ENCODE measurements around the gene LORICRIN. TPM values are rescaled to one million over a fixed set of nuclear protein-coding genes. Genes with fewer than 3 reads are reported as not detected.

Gene LORICRIN
- total and polyA plus RNA-seq, 4 donors = not detected

DNA sequence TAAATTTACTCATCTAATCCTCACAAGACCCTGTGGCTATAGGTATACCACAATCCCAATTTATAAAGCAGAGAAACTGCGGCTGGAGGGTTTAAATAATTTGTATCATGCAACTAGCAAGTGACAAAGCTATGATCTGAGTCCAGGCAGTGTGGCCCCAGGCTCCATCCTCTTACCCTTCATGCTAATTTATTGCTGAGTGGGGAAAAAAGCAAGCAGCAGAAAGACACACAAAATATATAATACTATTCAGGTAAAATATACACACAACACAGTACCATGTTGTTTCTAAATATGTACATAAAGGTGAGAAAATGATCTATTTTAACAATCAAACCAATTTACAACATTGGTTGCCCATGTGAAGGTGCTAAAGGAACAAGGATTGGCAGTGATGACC is 17.3 kb upstream of the LORICRIN start:
- DNase-seq (ENCODE audit: low spot score) = no peak
- H3K27me3 ChIP-seq (ENCODE audit: control insufficient read depth in 4 of 4, insufficient read depth in 4 of 4, low read length in 3 of 4) = no peaks in the 10 kb centered on the region
- no peaks in the 10 kb centered on the region for H3K9me3 ChIP-seq (ENCODE audit: control insufficient read depth in 4 of 4, low read length in 3 of 4)
- no peak overlapping the region for H3K27ac ChIP-seq (ENCODE audit: low read depth in 1 of 2, low read length in 2 of 2)
- 72% methylated on average over 1 of the region's 1 CpG for WGBS
- no peaks in the 10 kb centered on the region for H3K4me1 ChIP-seq (ENCODE audit: control insufficient read depth in 4 of 4, insufficient read depth in 4 of 4, low read length in 3 of 4)
- no peak overlapping the region for H3K4me3 ChIP-seq (ENCODE audit: low read depth in 1 of 3, low read length in 3 of 3)
- no peaks in the 10 kb centered on the region for H3K36me3 ChIP-seq (ENCODE audit: control insufficient read depth in 4 of 4, insufficient read depth in 3 of 4, low read depth in 1 of 4, low read length in 3 of 4)
- H3K9ac ChIP-seq (ENCODE audit: low read depth in 1 of 2, low read length in 2 of 2) = no peak overlapping the region
- TF ChIP-seq JUND (IDR thresholded peaks at IDR 0.05) (no peak), HNF4A (conservative IDR thresholded peaks at IDR 0.05) (no peak), TAF1 (conservative IDR thresholded peaks at IDR 0.05) (no peak)
- TF ChIP-seq, protein P1, sequence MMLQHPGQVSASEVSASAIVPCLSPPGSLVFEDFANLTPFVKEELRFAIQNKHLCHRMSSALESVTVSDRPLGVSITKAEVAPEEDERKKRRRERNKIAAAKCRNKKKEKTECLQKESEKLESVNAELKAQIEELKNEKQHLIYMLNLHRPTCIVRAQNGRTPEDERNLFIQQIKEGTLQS (IDR thresholded peaks at IDR 0.05) = no peak
- TF ChIP-seq, protein P2, sequence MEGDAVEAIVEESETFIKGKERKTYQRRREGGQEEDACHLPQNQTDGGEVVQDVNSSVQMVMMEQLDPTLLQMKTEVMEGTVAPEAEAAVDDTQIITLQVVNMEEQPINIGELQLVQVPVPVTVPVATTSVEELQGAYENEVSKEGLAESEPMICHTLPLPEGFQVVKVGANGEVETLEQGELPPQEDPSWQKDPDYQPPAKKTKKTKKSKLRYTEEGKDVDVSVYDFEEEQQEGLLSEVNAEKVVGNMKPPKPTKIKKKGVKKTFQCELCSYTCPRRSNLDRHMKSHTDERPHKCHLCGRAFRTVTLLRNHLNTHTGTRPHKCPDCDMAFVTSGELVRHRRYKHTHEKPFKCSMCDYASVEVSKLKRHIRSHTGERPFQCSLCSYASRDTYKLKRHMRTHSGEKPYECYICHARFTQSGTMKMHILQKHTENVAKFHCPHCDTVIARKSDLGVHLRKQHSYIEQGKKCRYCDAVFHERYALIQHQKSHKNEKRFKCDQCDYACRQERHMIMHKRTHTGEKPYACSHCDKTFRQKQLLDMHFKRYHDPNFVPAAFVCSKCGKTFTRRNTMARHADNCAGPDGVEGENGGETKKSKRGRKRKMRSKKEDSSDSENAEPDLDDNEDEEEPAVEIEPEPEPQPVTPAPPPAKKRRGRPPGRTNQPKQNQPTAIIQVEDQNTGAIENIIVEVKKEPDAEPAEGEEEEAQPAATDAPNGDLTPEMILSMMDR (IDR thresholded peaks at IDR 0.05; ENCODE audit: low read depth, low read length, missing input control) = no peak

DNA sequence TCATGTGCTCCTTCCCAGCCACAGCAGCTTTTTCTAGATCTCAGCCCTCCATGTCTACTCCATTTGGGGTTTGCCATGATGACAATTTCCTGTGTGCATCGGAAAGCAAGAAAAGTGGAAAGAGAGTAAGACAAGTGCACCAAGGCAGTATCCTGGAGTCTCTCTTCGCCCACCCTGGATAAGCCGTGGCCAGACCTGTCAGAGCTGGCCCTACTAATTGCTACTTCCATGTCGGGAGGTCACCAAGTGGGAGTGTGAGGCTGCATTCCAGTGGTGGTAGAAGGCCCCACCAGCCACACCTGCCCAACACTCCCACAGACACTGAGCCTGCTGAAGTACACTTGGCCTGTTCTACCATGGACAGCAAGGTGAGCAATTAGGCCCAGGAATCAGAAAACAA is 14.0 kb upstream of the LORICRIN start:
- Histone ChIP-seq H3K27ac (ENCODE audit: low read depth in 1 of 2, low read length in 2 of 2) (no peak overlapping the region), H3K9me3 (ENCODE audit: control insufficient read depth in 4 of 4, low read length in 3 of 4) (no peaks in the 10 kb centered on the region), H3K9ac (ENCODE audit: low read depth in 1 of 2, low read length in 2 of 2) (no peak overlapping the region), H3K4me3 (ENCODE audit: low read depth in 1 of 3, low read length in 3 of 3) (no peak overlapping the region), H3K27me3 (ENCODE audit: control insufficient read depth in 4 of 4, insufficient read depth in 4 of 4, low read length in 3 of 4) (peaks cover 0 to 4% (median 0%) of the 10 kb centered on the region in 4 donors), H3K4me1 (ENCODE audit: control insufficient read depth in 4 of 4, insufficient read depth in 4 of 4, low read length in 3 of 4) (no peaks in the 10 kb centered on the region), H3K36me3 (ENCODE audit: control insufficient read depth in 4 of 4, insufficient read depth in 3 of 4, low read depth in 1 of 4, low read length in 3 of 4) (no peaks in the 10 kb centered on the region)
- peak; percentile 6 for DNase-seq (ENCODE audit: low spot score)
- TF ChIP-seq NR2F2 (IDR thresholded peaks at IDR 0.05) = no peak
- TF ChIP-seq, protein P3, sequence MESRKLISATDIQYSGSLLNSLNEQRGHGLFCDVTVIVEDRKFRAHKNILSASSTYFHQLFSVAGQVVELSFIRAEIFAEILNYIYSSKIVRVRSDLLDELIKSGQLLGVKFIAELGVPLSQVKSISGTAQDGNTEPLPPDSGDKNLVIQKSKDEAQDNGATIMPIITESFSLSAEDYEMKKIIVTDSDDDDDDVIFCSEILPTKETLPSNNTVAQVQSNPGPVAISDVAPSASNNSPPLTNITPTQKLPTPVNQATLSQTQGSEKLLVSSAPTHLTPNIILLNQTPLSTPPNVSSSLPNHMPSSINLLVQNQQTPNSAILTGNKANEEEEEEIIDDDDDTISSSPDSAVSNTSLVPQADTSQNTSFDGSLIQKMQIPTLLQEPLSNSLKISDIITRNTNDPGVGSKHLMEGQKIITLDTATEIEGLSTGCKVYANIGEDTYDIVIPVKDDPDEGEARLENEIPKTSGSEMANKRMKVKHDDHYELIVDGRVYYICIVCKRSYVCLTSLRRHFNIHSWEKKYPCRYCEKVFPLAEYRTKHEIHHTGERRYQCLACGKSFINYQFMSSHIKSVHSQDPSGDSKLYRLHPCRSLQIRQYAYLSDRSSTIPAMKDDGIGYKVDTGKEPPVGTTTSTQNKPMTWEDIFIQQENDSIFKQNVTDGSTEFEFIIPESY (IDR thresholded peaks at IDR 0.05) = no peak
- TF ChIP-seq, protein P1 (IDR thresholded peaks at IDR 0.05) = no peak
- no peak for TF ChIP-seq RXRA (IDR thresholded peaks at IDR 0.05)
- TF ChIP-seq, protein P4, sequence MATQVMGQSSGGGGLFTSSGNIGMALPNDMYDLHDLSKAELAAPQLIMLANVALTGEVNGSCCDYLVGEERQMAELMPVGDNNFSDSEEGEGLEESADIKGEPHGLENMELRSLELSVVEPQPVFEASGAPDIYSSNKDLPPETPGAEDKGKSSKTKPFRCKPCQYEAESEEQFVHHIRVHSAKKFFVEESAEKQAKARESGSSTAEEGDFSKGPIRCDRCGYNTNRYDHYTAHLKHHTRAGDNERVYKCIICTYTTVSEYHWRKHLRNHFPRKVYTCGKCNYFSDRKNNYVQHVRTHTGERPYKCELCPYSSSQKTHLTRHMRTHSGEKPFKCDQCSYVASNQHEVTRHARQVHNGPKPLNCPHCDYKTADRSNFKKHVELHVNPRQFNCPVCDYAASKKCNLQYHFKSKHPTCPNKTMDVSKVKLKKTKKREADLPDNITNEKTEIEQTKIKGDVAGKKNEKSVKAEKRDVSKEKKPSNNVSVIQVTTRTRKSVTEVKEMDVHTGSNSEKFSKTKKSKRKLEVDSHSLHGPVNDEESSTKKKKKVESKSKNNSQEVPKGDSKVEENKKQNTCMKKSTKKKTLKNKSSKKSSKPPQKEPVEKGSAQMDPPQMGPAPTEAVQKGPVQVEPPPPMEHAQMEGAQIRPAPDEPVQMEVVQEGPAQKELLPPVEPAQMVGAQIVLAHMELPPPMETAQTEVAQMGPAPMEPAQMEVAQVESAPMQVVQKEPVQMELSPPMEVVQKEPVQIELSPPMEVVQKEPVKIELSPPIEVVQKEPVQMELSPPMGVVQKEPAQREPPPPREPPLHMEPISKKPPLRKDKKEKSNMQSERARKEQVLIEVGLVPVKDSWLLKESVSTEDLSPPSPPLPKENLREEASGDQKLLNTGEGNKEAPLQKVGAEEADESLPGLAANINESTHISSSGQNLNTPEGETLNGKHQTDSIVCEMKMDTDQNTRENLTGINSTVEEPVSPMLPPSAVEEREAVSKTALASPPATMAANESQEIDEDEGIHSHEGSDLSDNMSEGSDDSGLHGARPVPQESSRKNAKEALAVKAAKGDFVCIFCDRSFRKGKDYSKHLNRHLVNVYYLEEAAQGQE (IDR thresholded peaks at IDR 0.05) = no peak
- TF ChIP-seq SP1 (IDR thresholded peaks at IDR 0.05) = no peak
- TF ChIP-seq GABPA (IDR thresholded peaks at IDR 0.05 in 1 of 2, conservative IDR thresholded peaks at IDR 0.05 in 1 of 2) = no peak
- 83% methylated on average over 4 of the region's 4 CpGs for WGBS
